HG03025 (cell line): ENCODE results near the gene SLC22A13.
"Not testable (repeated sequence)": the region's sequence is repeated elsewhere in the genome, so short reads cannot be mapped to it uniquely, and the experiment has no call there.

Source experiments
- ATAC-seq: cut with Tn5 transposase; IDR thresholded peaks from one replicate; pipeline ENCODE4 v1.9.1; 2021; ENCODE audit warnings: mild to moderate bottlenecking, moderate library complexity; ENCODE audit not compliant: unreplicated experiment, low FRiP score

The SLC22A13 gene

GRCh38 chr3:38260474-38260873 is 5.1 kb upstream of the SLC22A13 start:
- no peak for ATAC-seq

- no peak for ATAC-seq
These were observed 1.2 kb upstream of the SLC22A13 start for GRCh38 chr3:38264353-38264771.

GRCh38 chr3:38264779-38265178 is 833 bp upstream of the SLC22A13 start:
- ATAC-seq = no peak

- ATAC-seq = no peak
These were observed 1.2 kb downstream of the SLC22A13 start for GRCh38 chr3:38266810-38267209.

GRCh38 chr3:38267662-38268061 is 2.0 kb downstream of the SLC22A13 start:
- ATAC-seq = no peak

- ATAC-seq = no peak
These were observed 2.5 kb downstream of the SLC22A13 start for GRCh38 chr3:38268087-38268486.

GRCh38 chr3:38268522-38268921 is 2.9 kb downstream of the SLC22A13 start:
- ATAC-seq = peak; percentile 49

- ATAC-seq = no peak
These were observed 5.0 kb downstream of the SLC22A13 start for GRCh38 chr3:38270606-38271005.

- ATAC-seq = no peak
These were observed 5.9 kb downstream of the SLC22A13 start for GRCh38 chr3:38271553-38271952.

- ATAC-seq = no peak
These were observed 9.4 kb downstream of the SLC22A13 start for GRCh38 chr3:38274864-38275649.

GRCh38 chr3:38275658-38276057 is 10.0 kb downstream of the SLC22A13 start:
- no peak for ATAC-seq

GRCh38 chr3:38276081-38276916 is 10.7 kb downstream of the SLC22A13 start:
- no peak for ATAC-seq

GRCh38 chr3:38276917-38277630 is 11.5 kb downstream of the SLC22A13 start:
- ATAC-seq = no peak

GRCh38 chr3:38278841-38279240 is 13.2 kb downstream of the SLC22A13 start:
- ATAC-seq = no peak

GRCh38 chr3:38281895-38282686 is 16.5 kb downstream of the SLC22A13 start, which contains the start of gene SLC22A14:
TSS of gene SLC22A14 (plus strand) at chr3:38282294. CDS start at chr3:38306027, 23,733 bp downstream.
- no peak for ATAC-seq

GRCh38 chr3:38283810-38284755 is 18.5 kb downstream of the SLC22A13 start:
- no peak for ATAC-seq

GRCh38 chr3:38284756-38285150 is 19.1 kb downstream of the SLC22A13 start:
- no peak for ATAC-seq

GRCh38 chr3:38289286-38290217 is 23.9 kb downstream of the SLC22A13 start:
- ATAC-seq = not testable (repeated sequence)
